ENCODE data around the gene KDM2A.
"Not testable (repeated sequence)": the region's sequence is repeated elsewhere in the genome, so short reads cannot be mapped to it uniquely, and the experiment has no call there.

Gene KDM2A

GRCh38 chr11:67213178-67213621, 94.1 kb downstream of the KDM2A start:
- no peak overlapping the region for H3K9ac ChIP-seq (ENCODE audit: low read depth, low read length)
- no peak overlapping the region for H3K4me3 ChIP-seq (ENCODE audit: low read depth, low read length)
- no peaks in the 10 kb centered on the region for H3K4me1 ChIP-seq (ENCODE audit: control insufficient read depth, insufficient read depth, low read length)
- no peaks in the 10 kb centered on the region for H3K27me3 ChIP-seq (ENCODE audit: control insufficient read depth, insufficient read depth, low read length)
- no peaks in the 10 kb centered on the region for H3K9me3 ChIP-seq (ENCODE audit: control insufficient read depth, insufficient read depth, low read length)
- peaks cover 12% of the 10 kb centered on the region for H3K36me3 ChIP-seq (ENCODE audit: control insufficient read depth, insufficient read depth, low read length)

GRCh38 chr11:67227726-67228125, 108.7 kb downstream of the KDM2A start:
- H3K4me3 ChIP-seq (ENCODE audit: low read depth, low read length), result no peak overlapping the region
- peaks cover 23% of the 10 kb centered on the region for H3K36me3 ChIP-seq (ENCODE audit: control insufficient read depth, insufficient read depth, low read length)

DNA sequence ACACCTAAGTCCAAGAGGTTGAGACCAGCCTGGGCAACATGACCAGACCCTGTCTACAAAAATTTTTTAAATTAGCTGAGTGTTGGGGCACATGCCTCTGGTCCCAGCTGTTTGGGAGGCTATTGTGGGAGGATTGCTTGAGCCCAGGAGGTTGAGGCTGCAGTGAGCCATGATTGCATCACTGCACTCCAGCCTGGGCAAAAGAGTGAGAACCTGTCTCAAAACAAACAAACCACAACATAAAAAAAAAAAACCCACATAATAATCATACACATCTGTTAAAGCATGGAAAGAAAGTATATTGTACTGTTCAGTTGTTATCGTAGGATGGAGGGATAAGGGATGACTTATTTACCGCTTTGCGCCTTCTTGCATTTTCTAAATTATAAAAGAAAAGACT, 111.3 kb downstream of the KDM2A start:
- H3K9me3 ChIP-seq (ENCODE audit: control insufficient read depth, insufficient read depth, low read length), result no peaks in the 10 kb centered on the region
- peaks cover 20% of the 10 kb centered on the region for H3K36me3 ChIP-seq (ENCODE audit: control insufficient read depth, insufficient read depth, low read length)
- H3K4me1 ChIP-seq (ENCODE audit: control insufficient read depth, insufficient read depth, low read length), result no peaks in the 10 kb centered on the region
- H3K27me3 ChIP-seq (ENCODE audit: control insufficient read depth, insufficient read depth, low read length), result no peaks in the 10 kb centered on the region
- H3K4me3 ChIP-seq (ENCODE audit: low read depth, low read length), result no peak overlapping the region
- no peak overlapping the region for H3K9ac ChIP-seq (ENCODE audit: low read depth, low read length)

More at GRCh38 chr11:67227726-67228125, 108.7 kb downstream of the KDM2A start:
- H3K27me3 ChIP-seq (ENCODE audit: control insufficient read depth, insufficient read depth, low read length), result no peaks in the 10 kb centered on the region
- H3K4me1 ChIP-seq (ENCODE audit: control insufficient read depth, insufficient read depth, low read length), result no peaks in the 10 kb centered on the region
- no peaks in the 10 kb centered on the region for H3K9me3 ChIP-seq (ENCODE audit: control insufficient read depth, insufficient read depth, low read length)
- no peak overlapping the region for H3K9ac ChIP-seq (ENCODE audit: low read depth, low read length)

DNA sequence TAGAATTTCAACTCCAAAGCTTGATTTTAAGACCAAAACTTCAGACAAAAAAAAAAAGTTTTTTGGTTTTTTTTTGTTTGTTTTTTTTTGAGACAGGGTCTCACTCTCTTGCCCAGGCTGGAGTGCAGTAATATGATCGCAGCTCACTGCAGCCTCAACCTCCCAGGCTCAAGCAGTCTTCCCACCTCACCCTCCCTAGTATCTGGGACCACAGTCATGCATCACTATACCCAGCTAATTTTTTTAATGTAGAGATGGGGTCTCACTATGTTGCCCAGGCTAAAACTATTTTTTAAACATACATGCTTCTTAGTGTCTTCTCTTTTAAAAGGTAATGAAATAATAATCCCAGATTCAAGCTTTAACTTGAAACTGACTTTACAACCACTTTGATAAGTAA, 111.8 kb downstream of the KDM2A start:
- H3K36me3 ChIP-seq (ENCODE audit: control insufficient read depth, insufficient read depth, low read length), result peaks cover 20% of the 10 kb centered on the region
- H3K9ac ChIP-seq (ENCODE audit: low read depth, low read length), result no peak overlapping the region
- H3K27me3 ChIP-seq (ENCODE audit: control insufficient read depth, insufficient read depth, low read length), result no peaks in the 10 kb centered on the region
- H3K4me3 ChIP-seq (ENCODE audit: low read depth, low read length), result no peak overlapping the region
- no peaks in the 10 kb centered on the region for H3K4me1 ChIP-seq (ENCODE audit: control insufficient read depth, insufficient read depth, low read length)
- H3K9me3 ChIP-seq (ENCODE audit: control insufficient read depth, insufficient read depth, low read length), result no peaks in the 10 kb centered on the region

- H3K4me3 ChIP-seq (ENCODE audit: low read depth, low read length), result no peak overlapping the region
- no peaks in the 10 kb centered on the region for H3K27me3 ChIP-seq (ENCODE audit: control insufficient read depth, insufficient read depth, low read length)
- H3K36me3 ChIP-seq (ENCODE audit: control insufficient read depth, insufficient read depth, low read length), result peaks cover 12% of the 10 kb centered on the region
- H3K9me3 ChIP-seq (ENCODE audit: control insufficient read depth, insufficient read depth, low read length), result no peaks in the 10 kb centered on the region
- H3K4me1 ChIP-seq (ENCODE audit: control insufficient read depth, insufficient read depth, low read length), result peaks cover 6% of the 10 kb centered on the region
- H3K9ac ChIP-seq (ENCODE audit: low read depth, low read length), result no peak overlapping the region
Observed at GRCh38 chr11:67233584-67234190, 114.6 kb downstream of the KDM2A start.

DNA sequence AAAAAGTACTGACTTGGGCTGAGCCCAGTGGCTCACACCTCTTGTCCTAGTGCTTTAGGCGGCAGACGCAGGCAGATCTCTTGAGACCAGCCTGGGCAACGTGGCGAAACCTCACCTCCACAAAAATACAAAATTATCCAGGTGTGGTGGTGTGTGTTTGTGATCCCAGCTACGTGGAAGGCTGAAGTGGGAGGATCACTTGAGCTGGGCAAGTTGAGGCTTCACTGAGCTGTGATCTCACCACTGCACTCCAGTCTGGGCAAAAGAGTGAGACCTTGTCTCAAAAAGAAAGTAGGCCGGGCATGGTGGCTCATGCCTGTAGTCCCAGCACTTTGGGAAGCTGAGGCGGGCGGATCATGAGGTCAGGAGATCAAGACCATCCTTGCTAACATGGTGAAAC, 115.5 kb downstream of the KDM2A start:
- H3K4me3 ChIP-seq (ENCODE audit: low read depth, low read length); H3K9me3 ChIP-seq (ENCODE audit: control insufficient read depth, insufficient read depth, low read length): not testable (repeated sequence)

DNA sequence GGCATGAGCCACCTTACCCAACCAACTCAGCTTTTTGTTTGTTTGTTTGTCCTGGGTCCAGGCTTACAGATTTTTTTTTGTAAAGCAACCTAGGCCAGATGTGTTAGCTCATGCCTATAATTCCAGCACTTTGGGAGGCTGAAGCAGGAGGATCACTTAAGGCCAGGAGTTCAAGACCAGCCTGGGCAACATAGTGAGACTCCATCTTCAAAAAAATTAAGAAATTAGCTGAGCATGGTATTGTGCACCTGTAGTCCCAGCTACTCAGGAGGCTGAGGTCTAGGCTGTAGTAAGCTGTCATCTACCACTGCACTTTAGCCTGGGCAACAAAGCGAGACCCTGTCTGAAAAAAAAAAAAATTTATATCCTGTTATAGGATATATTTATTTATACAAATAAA, 118.5 kb downstream of the KDM2A start:
- Histone ChIP-seq H3K4me1 (ENCODE audit: control insufficient read depth, insufficient read depth, low read length) (peaks cover 17% of the 10 kb centered on the region), H3K9ac (ENCODE audit: low read depth, low read length) (no peak overlapping the region), H3K36me3 (ENCODE audit: control insufficient read depth, insufficient read depth, low read length) (no peaks in the 10 kb centered on the region)

More for the DNA sequence above, 115.5 kb downstream of the KDM2A start:
- not testable (repeated sequence) for H3K9ac ChIP-seq (ENCODE audit: low read depth, low read length); H3K27me3 ChIP-seq (ENCODE audit: control insufficient read depth, insufficient read depth, low read length); H3K36me3 ChIP-seq (ENCODE audit: control insufficient read depth, insufficient read depth, low read length)
- peaks cover 14% of the 10 kb centered on the region for H3K4me1 ChIP-seq (ENCODE audit: control insufficient read depth, insufficient read depth, low read length)

GRCh38 chr11:67238894-67239782, 120.1 kb downstream of the KDM2A start:
- Histone ChIP-seq H3K36me3 (ENCODE audit: control insufficient read depth, insufficient read depth, low read length) (peaks cover 12% of the 10 kb centered on the region), H3K27me3 (ENCODE audit: control insufficient read depth, insufficient read depth, low read length) (no peaks in the 10 kb centered on the region), H3K4me1 (ENCODE audit: control insufficient read depth, insufficient read depth, low read length) (peaks cover 19% of the 10 kb centered on the region), H3K9me3 (ENCODE audit: control insufficient read depth, insufficient read depth, low read length) (no peaks in the 10 kb centered on the region), H3K4me3 (ENCODE audit: low read depth, low read length) (peak overlapping the region; percentile 33), H3K9ac (ENCODE audit: low read depth, low read length) (no peak overlapping the region)

More for the DNA sequence above, 118.5 kb downstream of the KDM2A start:
- H3K27me3 ChIP-seq (ENCODE audit: control insufficient read depth, insufficient read depth, low read length), result no peaks in the 10 kb centered on the region
- H3K4me3 ChIP-seq (ENCODE audit: low read depth, low read length), result no peak overlapping the region
- H3K9me3 ChIP-seq (ENCODE audit: control insufficient read depth, insufficient read depth, low read length), result no peaks in the 10 kb centered on the region

- H3K36me3 ChIP-seq (ENCODE audit: control insufficient read depth, insufficient read depth, low read length), result peaks cover 16% of the 10 kb centered on the region
- H3K9ac ChIP-seq (ENCODE audit: low read depth, low read length), result peak overlapping the region; percentile 99
- H3K9me3 ChIP-seq (ENCODE audit: control insufficient read depth, insufficient read depth, low read length), result no peaks in the 10 kb centered on the region
- H3K27me3 ChIP-seq (ENCODE audit: control insufficient read depth, insufficient read depth, low read length), result no peaks in the 10 kb centered on the region
- peak overlapping the region; percentile 98 for H3K4me3 ChIP-seq (ENCODE audit: low read depth, low read length)
- H3K4me1 ChIP-seq (ENCODE audit: control insufficient read depth, insufficient read depth, low read length), result peaks cover 19% of the 10 kb centered on the region
Observed at GRCh38 chr11:67239783-67240575, 120.9 kb downstream of the KDM2A start.

DNA sequence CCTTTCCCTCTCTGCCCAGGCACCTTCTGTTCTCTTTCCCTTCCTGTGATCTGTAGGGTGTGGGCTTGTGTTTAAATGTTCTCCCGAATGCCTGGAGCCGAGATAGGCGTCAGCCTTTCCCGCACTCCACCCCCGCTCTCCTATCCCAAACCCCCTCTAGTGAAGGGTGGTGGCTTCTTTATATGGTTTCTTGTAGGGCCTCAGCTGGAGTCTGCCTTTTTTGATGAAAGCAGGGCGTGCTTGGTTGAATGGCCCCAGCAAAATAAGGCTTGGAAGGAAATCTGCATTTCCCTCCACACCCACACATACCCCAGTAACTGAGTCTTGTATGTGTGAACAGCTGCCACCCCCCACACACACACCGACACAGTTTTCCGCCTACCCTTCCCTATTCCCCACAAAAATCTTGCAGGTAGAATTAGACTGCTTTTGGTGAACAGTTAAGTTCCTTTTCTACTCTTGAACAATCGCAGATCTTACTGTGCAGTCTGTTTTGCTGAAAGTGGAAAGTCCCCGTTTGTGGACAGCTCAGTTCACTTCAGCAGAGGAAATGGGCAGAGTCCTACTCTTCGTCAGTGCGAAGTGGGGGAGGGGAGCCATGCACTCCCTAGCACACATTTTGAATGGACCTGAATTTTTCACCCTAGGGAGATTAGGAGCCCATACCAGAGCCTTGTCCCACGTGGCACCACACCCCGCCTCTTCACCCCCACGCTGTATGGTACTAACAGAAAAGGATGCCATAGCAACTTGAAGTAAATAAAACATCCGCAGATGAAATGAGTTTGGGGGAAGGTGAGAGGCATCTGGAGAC, 121.7 kb downstream of the KDM2A start:
- H3K36me3 ChIP-seq (ENCODE audit: control insufficient read depth, insufficient read depth, low read length), result peaks cover 24% of the 10 kb centered on the region
- no peaks in the 10 kb centered on the region for H3K27me3 ChIP-seq (ENCODE audit: control insufficient read depth, insufficient read depth, low read length)
- H3K4me3 ChIP-seq (ENCODE audit: low read depth, low read length), result peak overlapping the region; percentile 98
- no peaks in the 10 kb centered on the region for H3K9me3 ChIP-seq (ENCODE audit: control insufficient read depth, insufficient read depth, low read length)
- H3K9ac ChIP-seq (ENCODE audit: low read depth, low read length), result peak overlapping the region; percentile 99
- peaks cover 19% of the 10 kb centered on the region for H3K4me1 ChIP-seq (ENCODE audit: control insufficient read depth, insufficient read depth, low read length)

DNA sequence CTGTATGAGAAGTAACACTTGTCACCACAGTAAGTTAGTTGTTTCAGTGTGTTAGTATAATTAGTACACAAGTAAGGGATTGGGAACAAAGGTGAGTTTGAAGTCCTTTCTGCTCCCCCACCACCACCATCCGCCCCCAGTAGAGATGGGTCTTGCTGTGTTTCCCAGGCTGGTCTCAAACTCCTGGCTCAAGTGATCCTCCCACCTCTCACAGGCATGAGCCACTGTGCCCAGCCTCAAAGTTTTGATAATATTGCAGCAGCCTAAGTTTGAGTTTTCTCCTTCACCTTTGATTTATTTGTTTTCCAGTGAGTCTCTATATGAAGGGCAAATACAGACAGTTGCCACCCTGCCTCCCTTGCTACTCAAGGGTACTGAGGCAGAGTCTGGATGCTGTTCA, 123.5 kb downstream of the KDM2A start:
- H3K9me3 ChIP-seq (ENCODE audit: control insufficient read depth, insufficient read depth, low read length), result no peaks in the 10 kb centered on the region
- peak overlapping the region; percentile 11 for H3K4me3 ChIP-seq (ENCODE audit: low read depth, low read length)
- peaks cover 35% of the 10 kb centered on the region for H3K36me3 ChIP-seq (ENCODE audit: control insufficient read depth, insufficient read depth, low read length)
- H3K27me3 ChIP-seq (ENCODE audit: control insufficient read depth, insufficient read depth, low read length), result no peaks in the 10 kb centered on the region
- no peak overlapping the region for H3K9ac ChIP-seq (ENCODE audit: low read depth, low read length)
- peaks cover 19% of the 10 kb centered on the region for H3K4me1 ChIP-seq (ENCODE audit: control insufficient read depth, insufficient read depth, low read length)

Measured in iPS-15b (cell line).